HG02870 (cell line): ENCODE measurements around the gene CCL18.
"Not testable (repeated sequence)": the region's sequence is repeated elsewhere in the genome, so short reads cannot be mapped to it uniquely, and the experiment has no call there.

Experiments used
- ATAC-seq: cut with Tn5 transposase; IDR thresholded peaks from one replicate; pipeline ENCODE4 v1.9.1; 2021; ENCODE audit warnings: mild to moderate bottlenecking, moderate library complexity; ENCODE audit not compliant: unreplicated experiment

The CCL18 gene

GRCh38 chr17:36063786-36064541, at the start of gene CCL18:
Gene CCL18, plus strand, starts transcription at chr17:36064272. Its CDS starts 71 bp downstream, at chr17:36064343.
- ATAC-seq = no peak

- ATAC-seq = no peak
Measured at GRCh38 chr17:36014946-36015345, 49.1 kb upstream of the CCL18 start.

GRCh38 chr17:36015895-36016294, 48.2 kb upstream of the CCL18 start:
- not testable (repeated sequence) for ATAC-seq

- no peak for ATAC-seq
Measured at GRCh38 chr17:36016555-36016954, 47.5 kb upstream of the CCL18 start.

GRCh38 chr17:36017799-36018198, 46.3 kb upstream of the CCL18 start, which contains the start of gene CCL23:
Gene CCL23, minus strand, starts transcription at chr17:36017972. Its CDS starts 75 bp downstream, at chr17:36017897.
- ATAC-seq = no peak

GRCh38 chr17:36019423-36019822, 44.6 kb upstream of the CCL18 start:
- no peak for ATAC-seq

- ATAC-seq = no peak
Measured at GRCh38 chr17:36024106-36024869, 39.8 kb upstream of the CCL18 start.

GRCh38 chr17:36027761-36028160, 36.3 kb upstream of the CCL18 start:
- ATAC-seq = no peak

GRCh38 chr17:36030956-36031355, 33.1 kb upstream of the CCL18 start:
- ATAC-seq = no peak

- no peak for ATAC-seq
Measured at GRCh38 chr17:36034127-36034526, 29.9 kb upstream of the CCL18 start.

- ATAC-seq = no peak
Measured at GRCh38 chr17:36036235-36036634, 27.8 kb upstream of the CCL18 start.

- no peak for ATAC-seq
Measured at GRCh38 chr17:36048066-36048465, 16.0 kb upstream of the CCL18 start.

GRCh38 chr17:36049643-36050042, 14.4 kb upstream of the CCL18 start:
- no peak for ATAC-seq

GRCh38 chr17:36055171-36055570, 8.9 kb upstream of the CCL18 start:
- no peak for ATAC-seq

- no peak for ATAC-seq
Measured at GRCh38 chr17:36055921-36056520, 8.1 kb upstream of the CCL18 start.

- no peak for ATAC-seq
Measured at GRCh38 chr17:36057911-36058310, 6.2 kb upstream of the CCL18 start.

- ATAC-seq = no peak
Measured at GRCh38 chr17:36059406-36059805, 4.7 kb upstream of the CCL18 start.

- no peak for ATAC-seq
Measured at GRCh38 chr17:36060816-36061215, 3.3 kb upstream of the CCL18 start.

- no peak for ATAC-seq
Measured at GRCh38 chr17:36066365-36066985, 2.4 kb downstream of the CCL18 start.

GRCh38 chr17:36068524-36068923, 4.5 kb downstream of the CCL18 start:
- no peak for ATAC-seq

GRCh38 chr17:36069136-36069535, 5.1 kb downstream of the CCL18 start:
- ATAC-seq = no peak
